ENCODE measurements around the gene PTGER1. TPM values are rescaled to one million over a fixed set of nuclear protein-coding genes. Genes with fewer than 3 reads are reported as not detected.
A peak's percentile ranks its signal among the peaks of the same experiment; 100 is the strongest.
"Not testable (repeated sequence)": the region's sequence is repeated elsewhere in the genome, so short reads cannot be mapped to it uniquely, and the experiment has no call there.

Gene PTGER1
- total RNA-seq, 1 donor from 2014 or later: 1.1 TPM

DNA sequence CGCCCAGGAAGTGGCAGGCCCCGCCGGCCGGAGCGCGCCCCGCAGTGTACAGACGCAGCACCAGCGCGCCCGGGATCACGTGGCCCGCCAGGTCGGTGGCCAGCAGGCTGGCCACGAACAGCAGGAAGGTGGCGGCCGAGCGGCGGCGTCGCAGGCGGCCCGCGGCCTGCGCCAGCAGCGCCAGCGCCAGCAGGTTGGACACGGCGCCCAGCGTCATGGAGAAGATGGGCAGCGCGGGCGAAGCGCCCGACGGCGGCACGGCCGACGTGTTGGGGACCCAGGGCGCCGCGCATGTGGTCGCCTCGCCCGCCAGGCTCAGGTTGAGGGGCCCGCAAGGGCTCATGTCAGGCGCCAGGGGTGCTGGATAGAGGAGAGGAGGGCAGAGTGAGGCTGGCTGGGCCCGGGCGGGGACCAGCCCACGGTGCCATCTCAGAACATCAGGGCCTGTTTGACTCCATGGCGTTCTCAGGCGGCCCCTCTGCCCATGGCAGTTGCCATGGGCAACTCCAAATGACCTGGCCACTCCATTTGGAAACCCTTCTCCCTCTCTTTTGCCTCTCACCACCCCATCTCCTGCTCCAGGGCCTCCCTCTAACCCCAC lies 1.1 kb downstream of the PTGER1 start:
- H3K4me3 Mint-ChIP-seq: peak overlapping the region; percentile 70
- intact Hi-C loops (cut with micrococcal nuclease): loop anchor here (2.0 to 10.0 kb wide), 3 partner anchors 41 to 589 kb away; partner anchors contain the start of genes ASF1B and PKN1
- peak overlapping the region; percentile 46 for H3K27ac Mint-ChIP-seq
- H3K4me1 Mint-ChIP-seq: peaks cover 26% of the 10 kb centered on the region
- H3K27me3 Mint-ChIP-seq: peaks cover 16% of the 10 kb centered on the region
- DNase-seq: no peak
- no peaks in the 10 kb centered on the region for H3K9me3 Mint-ChIP-seq
- H3K36me3 Mint-ChIP-seq (ENCODE audit: low read depth): peaks cover 29% of the 10 kb centered on the region

DNA sequence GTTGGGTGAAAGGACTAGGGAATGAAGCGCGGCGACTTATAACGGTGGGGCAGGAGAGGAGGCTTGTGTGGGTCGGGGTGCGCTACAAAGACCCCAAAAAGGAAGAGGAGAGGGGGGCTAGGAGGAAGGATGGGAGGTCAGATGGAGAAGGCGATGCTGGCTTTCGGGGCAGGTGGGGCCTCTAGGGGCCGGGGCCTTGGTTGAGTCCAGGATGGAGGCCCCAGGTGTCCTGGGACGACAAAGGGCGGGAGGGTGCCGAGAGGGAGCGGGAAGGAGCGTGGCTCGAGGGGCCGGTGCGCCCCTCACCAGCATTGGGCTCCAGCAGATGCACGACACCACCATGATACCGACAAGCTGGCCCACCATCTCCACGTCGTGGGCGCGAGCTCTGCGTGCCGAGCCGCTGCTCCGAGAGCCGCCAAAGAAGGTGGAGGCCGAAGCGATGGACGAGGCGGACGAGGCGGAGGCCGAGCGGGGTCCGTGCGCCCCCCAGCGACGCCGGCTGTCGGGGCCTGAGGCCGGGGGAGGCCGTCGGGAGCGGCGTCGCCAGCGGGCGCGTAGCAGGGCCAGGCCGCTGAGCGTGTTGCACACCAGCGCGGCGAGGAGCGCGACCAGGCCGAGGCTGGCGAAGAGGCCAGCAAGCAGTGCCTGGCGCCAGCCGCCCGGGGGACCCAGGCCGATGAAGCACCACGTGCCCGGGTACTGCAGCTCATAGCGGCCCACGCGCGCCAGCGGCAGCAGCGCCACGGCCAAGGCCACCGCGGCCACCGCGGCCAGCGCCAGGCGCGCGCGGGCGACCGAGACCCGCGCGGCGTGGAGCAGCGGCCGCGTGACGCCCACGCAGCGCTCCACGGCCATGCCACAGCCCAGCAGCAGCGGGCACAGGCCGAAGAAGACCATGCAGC lies 1.8 kb downstream of the PTGER1 start:
- Mint-ChIP-seq H3K4me3 (peak overlapping the region; percentile 60), H3K27ac (peak overlapping the region; percentile 20), H3K36me3 (ENCODE audit: low read depth) (peaks cover 33% of the 10 kb centered on the region), H3K9me3 (no peaks in the 10 kb centered on the region), H3K27me3 (peaks cover 16% of the 10 kb centered on the region), H3K4me1 (peaks cover 26% of the 10 kb centered on the region)
- DNase-seq: peak; percentile 64
- intact Hi-C loops (cut with micrococcal nuclease): loop anchor here (2.0 to 10.0 kb wide), 3 partner anchors 41 to 589 kb away; partner anchors contain the start of genes ASF1B and PKN1

DNA sequence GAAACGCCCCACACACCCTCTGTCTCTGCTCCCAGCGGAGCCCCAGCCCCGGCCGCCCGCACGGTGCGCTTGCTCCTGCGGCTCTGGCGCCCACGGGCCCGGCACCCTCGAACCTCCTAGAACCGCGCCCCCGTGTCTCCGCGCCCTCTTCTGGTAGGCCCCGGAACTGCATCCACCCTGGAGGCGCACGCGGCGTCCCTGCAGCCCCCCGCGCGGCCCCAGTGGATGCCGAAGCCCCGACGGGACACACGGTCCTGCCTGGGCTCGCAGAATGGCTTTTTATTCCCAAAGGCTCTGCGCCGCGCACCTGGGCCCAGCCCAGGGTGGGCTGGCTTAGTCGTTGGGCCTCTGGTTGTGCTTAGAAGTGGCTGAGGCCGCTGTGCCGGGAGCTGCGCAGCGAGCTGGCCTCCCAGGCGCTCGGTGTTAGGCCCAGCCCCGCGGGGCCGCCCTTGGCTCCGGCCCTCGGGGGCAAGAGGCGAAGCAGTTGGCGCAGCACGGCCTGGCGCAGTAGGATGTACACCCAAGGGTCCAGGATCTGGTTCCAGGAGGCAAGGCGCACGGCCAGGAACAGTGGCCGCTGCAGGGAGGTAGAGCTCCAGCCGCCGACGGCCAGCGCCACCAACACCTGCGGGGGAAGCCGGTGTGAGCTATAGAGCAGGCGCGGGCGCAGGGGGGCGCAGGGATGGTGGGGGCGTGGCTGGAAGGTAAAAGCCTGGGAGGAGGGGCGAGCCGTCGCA lies 2.8 kb downstream of the PTGER1 start:
- intact Hi-C loops (cut with micrococcal nuclease): loop anchor here (2.0 to 10.0 kb wide), 3 partner anchors 40 to 588 kb away; partner anchors contain the start of genes ASF1B and PKN1
- Mint-ChIP-seq H3K4me1 (peaks cover 26% of the 10 kb centered on the region), H3K27me3 (peaks cover 16% of the 10 kb centered on the region), H3K36me3 (ENCODE audit: low read depth) (peaks cover 33% of the 10 kb centered on the region), H3K27ac (no peak overlapping the region), H3K4me3 (no peak overlapping the region), H3K9me3 (no peaks in the 10 kb centered on the region)
- peak; percentile 96 for DNase-seq

DNA sequence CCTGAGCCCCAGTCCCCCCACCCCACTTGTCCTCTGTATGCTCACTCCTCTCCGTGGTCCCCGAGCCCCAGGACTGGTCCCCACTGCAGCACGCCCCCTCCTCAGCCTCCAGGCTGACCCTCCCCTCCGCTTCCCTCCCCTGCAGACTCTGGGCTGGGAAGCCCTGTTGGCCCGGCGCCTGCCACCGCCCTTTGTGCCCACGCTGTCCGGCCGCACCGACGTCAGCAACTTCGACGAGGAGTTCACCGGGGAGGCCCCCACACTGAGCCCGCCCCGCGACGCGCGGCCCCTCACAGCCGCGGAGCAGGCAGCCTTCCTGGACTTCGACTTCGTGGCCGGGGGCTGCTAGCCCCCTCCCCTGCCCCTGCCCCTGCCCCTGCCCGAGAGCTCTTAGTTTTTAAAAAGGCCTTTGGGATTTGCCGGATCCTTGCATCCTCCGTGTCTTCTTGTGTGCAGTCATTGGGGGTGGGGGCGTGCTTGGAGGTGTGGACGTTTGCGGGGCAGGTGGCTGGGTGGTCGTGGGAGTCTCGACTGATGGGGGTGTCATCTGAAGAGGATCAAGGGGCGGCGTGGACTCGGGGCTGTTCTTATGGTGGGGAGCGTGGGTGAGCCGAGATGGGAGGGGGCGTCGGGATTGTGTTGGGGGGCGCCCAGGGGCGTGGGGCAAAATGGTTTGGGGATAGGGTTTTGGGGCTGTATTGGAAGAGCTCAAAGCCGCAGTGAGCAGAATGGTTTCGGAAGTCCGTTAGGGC lies 3.5 kb downstream of the PTGER1 start:
- intact Hi-C loops (cut with micrococcal nuclease): loop anchor here (2.0 to 10.0 kb wide), 3 partner anchors 39 to 587 kb away; partner anchors contain the start of genes ASF1B and PKN1

DNA sequence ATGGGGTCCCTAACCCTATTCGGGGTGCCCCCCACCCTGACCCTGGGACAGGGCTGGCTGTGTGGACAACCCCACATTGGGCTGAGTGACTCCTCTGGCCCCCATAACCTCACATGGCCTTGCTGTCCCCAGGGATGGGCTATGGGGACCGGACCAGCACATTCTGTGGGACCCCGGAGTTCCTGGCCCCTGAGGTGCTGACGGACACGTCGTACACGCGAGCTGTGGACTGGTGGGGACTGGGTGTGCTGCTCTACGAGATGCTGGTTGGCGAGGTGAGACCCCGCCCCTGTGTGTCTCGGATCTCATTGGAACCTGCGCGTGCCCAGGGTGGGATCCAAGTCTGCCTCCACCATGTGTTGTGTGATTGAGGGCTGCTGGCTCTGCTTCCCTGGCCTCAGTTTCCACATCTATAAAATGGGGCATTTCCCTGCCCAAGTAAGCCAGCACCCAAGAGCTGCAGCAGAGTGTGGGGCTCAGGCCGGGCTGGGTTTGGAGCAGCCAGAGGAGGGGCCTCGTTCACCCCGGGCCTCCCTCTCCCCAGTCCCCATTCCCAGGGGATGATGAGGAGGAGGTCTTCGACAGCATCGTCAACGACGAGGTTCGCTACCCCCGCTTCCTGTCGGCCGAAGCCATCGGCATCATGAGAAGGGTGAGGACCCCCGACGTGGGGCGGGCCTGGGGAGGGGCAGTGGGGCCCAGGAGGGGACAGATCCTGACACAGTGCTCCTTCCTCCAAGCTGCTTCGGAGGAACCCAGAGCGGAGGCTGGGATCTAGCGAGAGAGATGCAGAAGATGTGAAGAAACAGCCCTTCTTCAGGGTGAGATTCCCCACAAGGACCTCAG lies 4.9 kb downstream of the PTGER1 start:
- intact Hi-C loops (cut with micrococcal nuclease): loop anchor here (10.0 kb wide), 1 partner anchor 585 kb away; no protein-coding TSS in a partner anchor
- H3K27ac Mint-ChIP-seq: no peak overlapping the region
- peaks cover 14% of the 10 kb centered on the region for H3K4me1 Mint-ChIP-seq
- DNase-seq: no peak
- H3K4me3 Mint-ChIP-seq: no peak overlapping the region
- no peaks in the 10 kb centered on the region for H3K9me3 Mint-ChIP-seq
- peaks cover 16% of the 10 kb centered on the region for H3K27me3 Mint-ChIP-seq
- peaks cover 38% of the 10 kb centered on the region for H3K36me3 Mint-ChIP-seq (ENCODE audit: low read depth)

More for the DNA sequence above, 3.5 kb downstream of the PTGER1 start:
- H3K4me1 Mint-ChIP-seq: peaks cover 26% of the 10 kb centered on the region
- H3K4me3 Mint-ChIP-seq: no peak overlapping the region
- no peak for DNase-seq
- H3K27me3 Mint-ChIP-seq: peaks cover 16% of the 10 kb centered on the region
- H3K36me3 Mint-ChIP-seq (ENCODE audit: low read depth): peaks cover 35% of the 10 kb centered on the region
- no peaks in the 10 kb centered on the region for H3K9me3 Mint-ChIP-seq
- H3K27ac Mint-ChIP-seq: no peak overlapping the region

DNA sequence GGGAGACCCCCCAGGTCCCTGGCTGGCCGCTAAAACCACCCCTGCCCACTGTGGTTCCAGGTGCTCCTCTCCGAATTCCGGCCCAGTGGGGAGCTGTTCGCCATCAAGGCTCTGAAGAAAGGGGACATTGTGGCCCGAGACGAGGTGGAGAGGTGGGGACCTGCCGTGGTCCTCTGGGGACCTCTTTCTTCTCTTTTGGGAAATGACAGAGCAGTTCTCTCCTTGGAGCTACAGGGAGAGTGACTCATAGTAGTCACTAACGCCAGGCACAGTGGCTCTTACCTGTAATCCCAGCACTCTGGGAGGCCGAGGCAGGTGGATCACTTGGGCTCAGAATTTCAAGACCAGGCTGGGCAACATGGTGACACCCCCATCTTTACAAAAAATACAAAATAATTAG lies 7.3 kb downstream of the PTGER1 start:
- peaks cover 4% of the 10 kb centered on the region for H3K27me3 Mint-ChIP-seq
- H3K9me3 Mint-ChIP-seq: no peaks in the 10 kb centered on the region
- peaks cover 51% of the 10 kb centered on the region for H3K36me3 Mint-ChIP-seq (ENCODE audit: low read depth)

DNA sequence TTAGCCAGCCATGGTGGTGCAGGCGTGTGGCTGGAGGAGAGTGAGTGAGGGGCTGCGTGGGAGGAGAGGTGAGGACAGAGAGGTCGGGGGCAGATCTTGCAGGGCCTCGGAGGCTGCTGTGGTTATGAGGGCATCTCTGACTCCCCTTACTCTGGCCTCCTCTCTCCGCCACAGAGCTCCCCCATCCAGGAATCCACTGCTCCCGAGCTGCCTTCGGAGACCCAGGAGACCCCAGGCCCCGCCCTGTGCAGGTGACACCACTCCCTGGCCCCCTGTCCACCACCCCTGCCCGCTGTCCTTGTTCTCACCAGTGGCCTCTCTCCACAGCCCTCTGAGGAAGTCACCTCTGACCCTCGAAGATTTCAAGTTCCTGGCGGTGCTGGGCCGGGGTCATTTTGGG lies 7.8 kb downstream of the PTGER1 start:
- H3K36me3 Mint-ChIP-seq (ENCODE audit: low read depth): peaks cover 55% of the 10 kb centered on the region
- no peaks in the 10 kb centered on the region for H3K27me3 Mint-ChIP-seq
- no peak overlapping the region for H3K27ac Mint-ChIP-seq
- no peaks in the 10 kb centered on the region for H3K9me3 Mint-ChIP-seq
- intact Hi-C loops (cut with micrococcal nuclease): no loop called here
- H3K4me1 Mint-ChIP-seq: peaks cover 4% of the 10 kb centered on the region
- no peak overlapping the region for H3K4me3 Mint-ChIP-seq
- DNase-seq: no peak

More for the DNA sequence above, 7.3 kb downstream of the PTGER1 start:
- Mint-ChIP-seq H3K4me1 (peaks cover 4% of the 10 kb centered on the region), H3K27ac (no peak overlapping the region), H3K4me3 (no peak overlapping the region)
- DNase-seq: no peak
- intact Hi-C loops (cut with micrococcal nuclease): no loop called here

DNA sequence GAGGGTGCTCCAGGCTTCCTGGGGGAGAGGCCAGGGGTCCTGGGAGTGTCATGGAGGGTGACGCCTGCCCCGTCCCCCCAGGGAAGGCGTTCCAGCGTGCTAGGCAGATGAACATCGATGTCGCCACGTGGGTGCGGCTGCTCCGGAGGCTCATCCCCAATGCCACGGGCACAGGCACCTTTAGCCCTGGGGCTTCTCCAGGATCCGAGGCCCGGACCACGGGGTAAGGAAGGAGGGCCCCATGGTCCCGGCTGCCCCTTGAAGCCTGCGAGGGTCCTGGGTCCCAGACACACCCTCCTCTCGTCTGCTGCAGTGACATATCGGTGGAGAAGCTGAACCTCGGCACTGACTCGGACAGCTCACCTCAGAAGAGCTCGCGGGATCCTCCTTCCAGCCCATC lies 11.4 kb downstream of the PTGER1 start:
- DNase-seq: no peak
- H3K4me1 Mint-ChIP-seq: peaks cover 2% of the 10 kb centered on the region
- H3K36me3 Mint-ChIP-seq (ENCODE audit: low read depth): peaks cover 57% of the 10 kb centered on the region
- H3K9me3 Mint-ChIP-seq: no peaks in the 10 kb centered on the region
- intact Hi-C loops (cut with micrococcal nuclease): no loop called here
- no peak overlapping the region for H3K4me3 Mint-ChIP-seq
- H3K27ac Mint-ChIP-seq: no peak overlapping the region
- H3K27me3 Mint-ChIP-seq: no peaks in the 10 kb centered on the region

DNA sequence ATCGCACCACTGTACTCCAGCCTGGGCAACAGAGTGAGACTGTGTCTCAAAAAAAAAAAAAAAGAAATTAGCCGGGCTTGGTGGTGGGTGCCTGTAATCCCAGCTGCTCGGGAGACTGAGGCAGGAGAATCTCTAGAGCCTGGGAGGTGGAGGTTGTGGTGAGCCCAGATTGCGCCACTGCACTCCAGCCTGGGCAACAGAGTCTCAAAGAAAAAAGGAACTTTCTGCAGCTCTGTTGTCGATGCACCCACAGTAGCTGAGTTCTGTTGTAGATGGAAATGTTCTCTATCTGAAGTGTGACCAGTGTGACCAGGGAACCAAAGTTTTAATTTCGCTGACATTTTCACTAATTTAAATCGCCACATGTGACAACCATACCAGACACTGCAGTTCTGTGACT lies 12.8 kb downstream of the PTGER1 start:
- H3K4me1 Mint-ChIP-seq; H3K27me3 Mint-ChIP-seq; DNase-seq; intact Hi-C loops (cut with micrococcal nuclease); H3K4me3 Mint-ChIP-seq; H3K9me3 Mint-ChIP-seq; H3K27ac Mint-ChIP-seq: not testable (repeated sequence)
- H3K36me3 Mint-ChIP-seq (ENCODE audit: low read depth): peaks cover 61% of the 10 kb centered on the region

DNA sequence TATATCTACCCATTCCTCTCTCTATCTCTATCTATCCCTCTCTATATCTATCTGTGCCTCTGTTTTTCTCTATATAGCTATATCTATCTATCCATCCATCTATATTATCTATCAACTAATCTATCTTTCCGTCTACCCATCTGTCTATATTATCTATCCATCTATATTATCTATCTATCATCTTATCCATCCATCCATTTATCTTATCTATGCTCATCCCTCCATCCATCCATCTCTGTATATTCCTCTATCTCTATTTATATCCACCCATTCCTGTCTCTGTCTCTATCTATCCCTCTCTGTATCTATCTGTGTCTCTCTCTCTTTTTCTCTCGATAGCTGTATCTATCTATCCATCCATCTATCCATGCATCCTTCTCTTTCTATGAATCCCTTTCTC lies 14.2 kb downstream of the PTGER1 start:
- intact Hi-C loops (cut with micrococcal nuclease): no loop called here

DNA sequence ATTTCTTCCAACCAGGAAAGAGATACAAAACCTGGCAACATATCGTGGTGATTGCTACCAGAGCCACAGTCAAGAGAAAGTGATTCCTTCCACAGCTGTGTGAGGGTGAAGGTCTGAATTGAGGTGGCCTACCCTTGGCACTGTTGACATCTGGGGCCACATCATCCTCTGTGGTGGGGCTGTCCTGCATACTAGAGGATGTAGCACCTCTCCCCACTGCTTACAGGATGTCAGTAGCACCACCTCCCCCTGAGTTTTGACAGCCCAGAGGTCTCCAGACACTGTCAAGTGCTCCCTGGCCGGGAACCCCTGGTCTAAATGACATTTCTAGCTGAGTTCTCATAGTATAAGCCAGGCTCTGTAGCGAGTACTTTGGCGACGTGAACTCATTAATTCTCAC lies 15.5 kb downstream of the PTGER1 start:
- Mint-ChIP-seq H3K9me3 (no peaks in the 10 kb centered on the region), H3K27me3 (no peaks in the 10 kb centered on the region), H3K4me1 (peaks cover 2% of the 10 kb centered on the region), H3K4me3 (no peak overlapping the region), H3K36me3 (ENCODE audit: low read depth) (peaks cover 66% of the 10 kb centered on the region), H3K27ac (no peak overlapping the region)
- DNase-seq: peak; percentile 57
- intact Hi-C loops (cut with micrococcal nuclease): no loop called here

More for the DNA sequence above, 14.2 kb downstream of the PTGER1 start:
- no peaks in the 10 kb centered on the region for H3K9me3 Mint-ChIP-seq
- H3K4me3 Mint-ChIP-seq: no peak overlapping the region
- no peaks in the 10 kb centered on the region for H3K27me3 Mint-ChIP-seq
- no peak overlapping the region for H3K27ac Mint-ChIP-seq
- peaks cover 64% of the 10 kb centered on the region for H3K36me3 Mint-ChIP-seq (ENCODE audit: low read depth)
- H3K4me1 Mint-ChIP-seq: peaks cover 2% of the 10 kb centered on the region
- DNase-seq: no peak

DNA sequence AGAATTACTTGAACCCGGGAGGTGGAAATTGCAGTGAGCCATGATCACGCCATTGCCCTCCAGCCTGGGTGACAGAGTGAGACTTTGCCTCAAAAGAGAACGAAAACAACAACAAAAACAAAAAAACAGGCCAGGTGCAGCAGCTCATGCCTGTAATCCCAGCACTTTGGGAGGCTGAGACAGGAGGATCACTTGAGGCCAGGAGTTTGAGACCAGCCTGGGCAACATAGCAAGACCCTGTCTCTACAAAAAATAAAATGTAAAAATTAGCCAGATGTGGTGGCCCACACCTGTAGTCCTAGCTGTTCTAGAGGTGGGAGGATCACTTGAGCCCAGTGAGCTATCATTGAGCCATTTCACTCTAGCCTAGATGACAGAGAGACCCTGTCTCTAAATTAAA lies 22.9 kb downstream of the PTGER1 start:
- peaks cover 59% of the 10 kb centered on the region for H3K36me3 Mint-ChIP-seq (ENCODE audit: low read depth)
- DNase-seq; H3K27me3 Mint-ChIP-seq; H3K27ac Mint-ChIP-seq; intact Hi-C loops (cut with micrococcal nuclease); H3K9me3 Mint-ChIP-seq; H3K4me3 Mint-ChIP-seq; H3K4me1 Mint-ChIP-seq: not testable (repeated sequence)
